Activated T-cell treated with anti-CD3 and anti-CD28 coated beads, Interleukin-2, amount 50 U/mL, for 4 hours (primary cell): ENCODE results near the gene TEKT5. TPM values are rescaled to one million over a fixed set of nuclear protein-coding genes. Genes with fewer than 3 reads are reported as not detected.

Experiments used
- ATAC-seq, 2 donors: fragments of 200-7000 bp; cut with Tn5 transposase; one replicate each; pipeline ENCODE4 v1.10.0; 2021
- DNase-seq: peaks from one replicate; pipeline ENCODE4 v3.0.0-alpha.2; 2020
- H3K27me3 Mint-ChIP-seq: one replicate; pipeline ENCODE4 v1.8.0; 2021; ENCODE audit warnings: low read depth, mixed read lengths
- H3K36me3 Mint-ChIP-seq: one replicate; pipeline ENCODE4 v1.8.0; 2022; ENCODE audit warnings: mixed read lengths; ENCODE audit not compliant: insufficient read depth
- H3K4me1 Mint-ChIP-seq: one replicate; pipeline ENCODE4 v1.8.0; 2021; ENCODE audit warnings: low read depth, mixed read lengths
- H3K4me3 Mint-ChIP-seq: one replicate; pipeline ENCODE4 v1.8.0; 2021; ENCODE audit warnings: mild to moderate bottlenecking, moderate library complexity, mixed read lengths
- H3K9me3 Mint-ChIP-seq: one replicate; pipeline ENCODE4 v1.8.0; 2021; ENCODE audit warnings: mixed read lengths
- total RNA-seq, 3 donors: library from RNA; stranded (reverse); gene quantifications; one replicate each; pipeline ENCODE4 v1.2.1, GENCODE V29; 2021

TEKT5 gene
- total RNA-seq, 3 donors from 2014 or later, result not detected

GRCh38 chr16:10608687-10609401, 85.9 kb downstream of the TEKT5 start:
- no peak overlapping the region for H3K4me3 Mint-ChIP-seq
- H3K9me3 Mint-ChIP-seq, result no peaks in the 10 kb centered on the region
- H3K36me3 Mint-ChIP-seq, result no peaks in the 10 kb centered on the region
- ATAC-seq (no peak), DNase-seq (no peak)
- H3K27me3 Mint-ChIP-seq, result peaks cover 10% of the 10 kb centered on the region
- H3K4me1 Mint-ChIP-seq, result no peaks in the 10 kb centered on the region

GRCh38 chr16:10607157-10607556, 87.6 kb downstream of the TEKT5 start:
- peaks cover 9% of the 10 kb centered on the region for H3K27me3 Mint-ChIP-seq
- DNase-seq, result no peak
- no peaks in the 10 kb centered on the region for H3K36me3 Mint-ChIP-seq
- H3K9me3 Mint-ChIP-seq, result no peaks in the 10 kb centered on the region
- no peaks in the 10 kb centered on the region for H3K4me1 Mint-ChIP-seq
- no peak for ATAC-seq
- no peak overlapping the region for H3K4me3 Mint-ChIP-seq

- no peaks in the 10 kb centered on the region for H3K36me3 Mint-ChIP-seq
- no peaks in the 10 kb centered on the region for H3K4me1 Mint-ChIP-seq
- H3K4me3 Mint-ChIP-seq, result no peak overlapping the region
- H3K9me3 Mint-ChIP-seq, result no peaks in the 10 kb centered on the region
- DNase-seq, result no peak
- H3K27me3 Mint-ChIP-seq, result peaks cover 7% of the 10 kb centered on the region
- no peak for ATAC-seq
Measured at GRCh38 chr16:10606607-10607006, 88.1 kb downstream of the TEKT5 start.

GRCh38 chr16:10605636-10606035, 89.1 kb downstream of the TEKT5 start:
- Mint-ChIP-seq H3K9me3 (no peaks in the 10 kb centered on the region), H3K36me3 (no peaks in the 10 kb centered on the region), H3K4me3 (no peak overlapping the region), H3K27me3 (peaks cover 7% of the 10 kb centered on the region), H3K4me1 (no peaks in the 10 kb centered on the region)
- no peak for DNase-seq
- ATAC-seq, result no peak

- Mint-ChIP-seq H3K4me3 (no peak overlapping the region), H3K4me1 (peaks cover 2% of the 10 kb centered on the region), H3K27me3 (peaks cover 12% of the 10 kb centered on the region), H3K36me3 (no peaks in the 10 kb centered on the region), H3K9me3 (no peaks in the 10 kb centered on the region)
- ATAC-seq (no peak), DNase-seq (no peak)
Measured at GRCh38 chr16:10601444-10602408, 93.0 kb downstream of the TEKT5 start.

- no peaks in the 10 kb centered on the region for H3K36me3 Mint-ChIP-seq
- no peak for DNase-seq
Measured at GRCh38 chr16:10600782-10601443, 93.8 kb downstream of the TEKT5 start.

GRCh38 chr16:10599626-10600025, 95.1 kb downstream of the TEKT5 start:
- H3K36me3 Mint-ChIP-seq, result no peaks in the 10 kb centered on the region
- H3K4me1 Mint-ChIP-seq, result peaks cover 2% of the 10 kb centered on the region
- ATAC-seq (no peak), DNase-seq (no peak)
- no peaks in the 10 kb centered on the region for H3K9me3 Mint-ChIP-seq
- H3K27me3 Mint-ChIP-seq, result peaks cover 12% of the 10 kb centered on the region
- H3K4me3 Mint-ChIP-seq, result no peak overlapping the region

More at GRCh38 chr16:10600782-10601443, 93.8 kb downstream of the TEKT5 start:
- Mint-ChIP-seq H3K27me3 (peaks cover 12% of the 10 kb centered on the region), H3K4me3 (no peak overlapping the region), H3K9me3 (no peaks in the 10 kb centered on the region), H3K4me1 (peaks cover 2% of the 10 kb centered on the region)
- no peak for ATAC-seq

GRCh38 chr16:10598157-10598556, 96.6 kb downstream of the TEKT5 start:
- Mint-ChIP-seq H3K4me1 (peaks cover 2% of the 10 kb centered on the region), H3K27me3 (peaks cover 14% of the 10 kb centered on the region), H3K9me3 (no peaks in the 10 kb centered on the region), H3K36me3 (no peaks in the 10 kb centered on the region), H3K4me3 (no peak overlapping the region)
- DNase-seq (no peak), ATAC-seq (no peak)

- no peaks in the 10 kb centered on the region for H3K36me3 Mint-ChIP-seq
- no peak for ATAC-seq
Measured at GRCh38 chr16:10597187-10597601, 97.5 kb downstream of the TEKT5 start.

GRCh38 chr16:10594312-10594950, 100.3 kb downstream of the TEKT5 start:
- Mint-ChIP-seq H3K36me3 (no peaks in the 10 kb centered on the region), H3K27me3 (peaks cover 11% of the 10 kb centered on the region), H3K4me1 (peaks cover 2% of the 10 kb centered on the region), H3K4me3 (no peak overlapping the region), H3K9me3 (no peaks in the 10 kb centered on the region)
- DNase-seq (no peak), ATAC-seq (no peak)

More at GRCh38 chr16:10597187-10597601, 97.5 kb downstream of the TEKT5 start:
- H3K27me3 Mint-ChIP-seq, result peaks cover 13% of the 10 kb centered on the region
- peaks cover 2% of the 10 kb centered on the region for H3K4me1 Mint-ChIP-seq
- no peaks in the 10 kb centered on the region for H3K9me3 Mint-ChIP-seq
- DNase-seq, result no peak
- H3K4me3 Mint-ChIP-seq, result no peak overlapping the region

GRCh38 chr16:10592611-10593010, 102.1 kb downstream of the TEKT5 start:
- H3K27me3 Mint-ChIP-seq, result peaks cover 16% of the 10 kb centered on the region
- DNase-seq (no peak), ATAC-seq (no peak)
- H3K36me3 Mint-ChIP-seq, result no peaks in the 10 kb centered on the region
- no peak overlapping the region for H3K4me3 Mint-ChIP-seq
- H3K9me3 Mint-ChIP-seq, result no peaks in the 10 kb centered on the region
- H3K4me1 Mint-ChIP-seq, result peaks cover 2% of the 10 kb centered on the region

- no peak for DNase-seq
- no peak for ATAC-seq
- Mint-ChIP-seq H3K4me3 (no peak overlapping the region), H3K27me3 (peaks cover 17% of the 10 kb centered on the region), H3K9me3 (no peaks in the 10 kb centered on the region), H3K4me1 (no peaks in the 10 kb centered on the region), H3K36me3 (no peaks in the 10 kb centered on the region)
Measured at GRCh38 chr16:10590342-10590741, 104.4 kb downstream of the TEKT5 start.

- H3K9me3 Mint-ChIP-seq, result no peaks in the 10 kb centered on the region
- H3K27me3 Mint-ChIP-seq, result peaks cover 17% of the 10 kb centered on the region
- H3K4me1 Mint-ChIP-seq, result no peaks in the 10 kb centered on the region
- no peak for DNase-seq
- no peak for ATAC-seq
- H3K36me3 Mint-ChIP-seq, result no peaks in the 10 kb centered on the region
- H3K4me3 Mint-ChIP-seq, result no peak overlapping the region
Measured at GRCh38 chr16:10589109-10589508, 105.6 kb downstream of the TEKT5 start.

- Mint-ChIP-seq H3K4me3 (no peak overlapping the region), H3K36me3 (no peaks in the 10 kb centered on the region), H3K4me1 (no peaks in the 10 kb centered on the region), H3K27me3 (peaks cover 24% of the 10 kb centered on the region), H3K9me3 (no peaks in the 10 kb centered on the region)
- DNase-seq (no peak), ATAC-seq (no peak)
Measured at GRCh38 chr16:10587622-10588021, 107.1 kb downstream of the TEKT5 start.
